ENCODE data around the gene GPATCH4. TPM values are rescaled to one million over a fixed set of nuclear protein-coding genes. Genes with fewer than 3 reads are reported as not detected.

The GPATCH4 gene
- total RNA-seq, 1 experiment from 2014 or later: 39.4 TPM

- H3K9ac ChIP-seq (ENCODE audit: low read length): no peak overlapping the region
- H3K9me3 ChIP-seq (ENCODE audit: control insufficient read depth in 1 of 2, insufficient read depth in 1 of 2, low read depth in 1 of 2, low read length in 2 of 2): no peaks in the 10 kb centered on the region
- no peak overlapping the region for H3K4me3 ChIP-seq (replicated peaks in 1 of 2; ENCODE audit: low read depth in 1 of 2, low read length in 2 of 2)
- peaks cover 37 to 58% of the 10 kb centered on the region in 2 experiments for H3K36me3 ChIP-seq (ENCODE audit: control insufficient read depth in 1 of 2, insufficient read depth in 2 of 2, low read length in 2 of 2)
- POLR2A ChIA-PET: no interaction called here
- DNase-seq (ENCODE audit: low read depth, low spot score) (no peak), ATAC-seq (no peak)
- no peaks in the 10 kb centered on the region for H3K9me2 ChIP-seq (ENCODE audit: insufficient read depth)
- no peak overlapping the region for H3K27ac ChIP-seq (ENCODE audit: low read depth, low read length)
- TF ChIP-seq SRF (IDR thresholded peaks at IDR 0.05; ENCODE audit: low read depth): no peak
- no peak for TF ChIP-seq RAD21 (IDR thresholded peaks at IDR 0.05; ENCODE audit: low read depth)
- TF ChIP-seq EZH2phosphoT487 (IDR thresholded peaks at IDR 0.05; ENCODE audit: borderline replicate concordance): no peak
- no peak for TF ChIP-seq TCF7L2 (IDR thresholded peaks at IDR 0.05; ENCODE audit: borderline replicate concordance, extremely low read depth, insufficient read depth, insufficient read length)
- no peak for TF ChIP-seq CEBPB (IDR thresholded peaks at IDR 0.05; ENCODE audit: low read depth)
- TF ChIP-seq EZH2 (IDR thresholded peaks at IDR 0.05): no peak
- TF ChIP-seq YY1 (IDR thresholded peaks at IDR 0.05; ENCODE audit: extremely low read depth, insufficient replicate concordance, low read depth, low read length): no peak
- TF ChIP-seq CTCF (IDR thresholded peaks at IDR 0.05 in 2 of 3, conservative IDR thresholded peaks at IDR 0.05 in 1 of 3; ENCODE audit: borderline replicate concordance in 1 of 3, insufficient read depth in 1 of 3, low read depth in 2 of 3, low read length in 2 of 3): no peak
- no peak for TF ChIP-seq SP1 (IDR thresholded peaks at IDR 0.05; ENCODE audit: low read depth)
- no peak for TF ChIP-seq SIN3A (IDR thresholded peaks at IDR 0.05; ENCODE audit: low read depth)
- TF ChIP-seq ZFX (IDR thresholded peaks at IDR 0.05): no peak
- TF ChIP-seq CBX3 (IDR thresholded peaks at IDR 0.05; ENCODE audit: low read depth): no peak
- TF ChIP-seq ZNF274 (IDR thresholded peaks at IDR 0.05; ENCODE audit: low read depth, low read length): no peak
- TF ChIP-seq FOSL1 (IDR thresholded peaks at IDR 0.05; ENCODE audit: low read depth): no peak
- no peak for TF ChIP-seq JUND (IDR thresholded peaks at IDR 0.05)
- no peak for TF ChIP-seq EGR1 (IDR thresholded peaks at IDR 0.05; ENCODE audit: low read depth)
- TF ChIP-seq ATF3 (IDR thresholded peaks at IDR 0.05): no peak
- no peak for TF ChIP-seq POLR2AphosphoS5 (IDR thresholded peaks at IDR 0.05; ENCODE audit: low read depth, low read length)
- H3K79me2 ChIP-seq (ENCODE audit: insufficient read depth, low read length): peaks cover 9% of the 10 kb centered on the region; the same call in 1 of the 2 replicates
- RAD21 ChIA-PET (ENCODE audit: low non-redundant PET in 1 of 2, low total read pairs in 2 of 2, uncharacterized antibody in 2 of 2, unreplicated experiment in 2 of 2): no interaction called here
- H3K27me3 ChIP-seq (ENCODE audit: insufficient read depth, low read length): no peaks in the 10 kb centered on the region
- intact Hi-C loops (cut with micrococcal nuclease): no loop called here
- CTCF ChIA-PET: no interaction called here
- no peaks in the 10 kb centered on the region for H4K20me1 ChIP-seq (ENCODE audit: insufficient read depth)
- BruUV-seq (replicated peaks): no TSS peak
- H3K4me2 ChIP-seq (ENCODE audit: low read length): no peak overlapping the region
- H3K4me1 ChIP-seq (ENCODE audit: control insufficient read depth in 1 of 2, insufficient read depth in 2 of 2, low read length in 2 of 2): peaks cover 8 to 27% of the 10 kb centered on the region in 2 experiments; a peak in 3 of 4 replicates
- H2AFZ ChIP-seq (ENCODE audit: low read depth, low read length, poor library complexity, severe bottlenecking): no peak overlapping the region
These were observed 42.5 kb upstream of the GPATCH4 start for GRCh38 chr1:156643778-156644092.

Measured in HCT116 (cell line).